Nucleus accumbens (tissue), 56 donors: ENCODE data around the gene TNPO3.
A peak's percentile ranks its signal among the peaks of the same experiment; 100 is the strongest.
"Not testable (repeated sequence)": the region's sequence is repeated elsewhere in the genome, so short reads cannot be mapped to it uniquely, and the experiment has no call there.

Experiments
- DNase-seq, 56 donors: peaks; one replicate each; lab custom pipeline; 2025; lab: John Stamatoyannopoulos, UW

The TNPO3 gene

DNA sequence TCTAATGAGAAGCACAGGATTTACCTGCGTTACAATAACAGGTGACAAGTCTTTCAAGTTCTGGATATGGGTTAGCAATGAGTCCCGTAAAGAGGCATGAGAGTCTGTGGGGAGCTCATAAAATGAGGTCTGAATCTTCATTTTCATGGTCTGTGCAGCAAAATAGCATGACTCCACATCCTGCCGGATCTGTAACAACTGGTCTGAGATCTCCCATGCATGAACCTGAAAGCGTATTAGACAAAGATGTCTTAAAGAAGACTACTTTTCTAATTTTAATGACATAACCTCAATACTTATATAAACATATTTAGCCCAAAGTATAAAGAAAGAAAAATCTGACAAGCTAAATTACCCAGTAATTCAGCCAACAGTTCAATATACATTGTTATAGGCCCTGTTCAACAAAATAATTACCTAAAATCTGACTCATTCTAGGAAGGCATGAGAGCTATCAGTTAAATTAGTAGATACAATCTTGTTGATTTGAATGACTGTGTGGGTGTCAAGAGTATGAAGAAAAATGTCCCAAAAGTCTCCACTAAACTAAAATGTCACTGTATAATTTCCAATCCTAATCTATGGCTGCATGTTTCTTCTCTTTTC lies 36.9 kb downstream of the TNPO3 start:
- DNase-seq = no peak

GRCh38 chr7:129017264-129017663 lies 37.6 kb downstream of the TNPO3 start:
- no peak for DNase-seq

- no peak for DNase-seq
Observed at GRCh38 chr7:129014501-129015101, 40.3 kb downstream of the TNPO3 start.

- DNase-seq = no peak
Observed at GRCh38 chr7:129013048-129013724, 41.7 kb downstream of the TNPO3 start.

- DNase-seq = no peak
Observed at GRCh38 chr7:129012641-129013040, 42.3 kb downstream of the TNPO3 start.

GRCh38 chr7:129010075-129010474 lies 44.8 kb downstream of the TNPO3 start:
- DNase-seq = no peak

DNA sequence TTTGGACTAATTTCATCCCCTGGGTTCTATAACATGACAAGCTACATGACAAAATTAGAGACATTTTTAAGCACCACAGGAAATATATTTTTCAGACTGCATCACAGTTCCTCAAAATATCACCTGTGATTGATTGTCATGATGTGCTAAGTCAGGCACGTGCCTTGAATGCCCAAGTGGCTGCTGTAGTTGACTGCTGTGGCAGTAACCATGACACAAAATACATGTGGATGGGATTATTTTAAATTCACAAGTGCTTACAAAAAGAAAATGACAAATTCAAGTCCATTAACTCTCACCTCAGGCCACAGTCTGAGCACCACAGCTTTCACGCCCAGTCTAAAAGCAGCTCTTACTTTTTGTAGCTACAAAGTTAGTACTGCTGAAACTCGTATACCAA lies 45.5 kb downstream of the TNPO3 start:
- no peak for DNase-seq

DNA sequence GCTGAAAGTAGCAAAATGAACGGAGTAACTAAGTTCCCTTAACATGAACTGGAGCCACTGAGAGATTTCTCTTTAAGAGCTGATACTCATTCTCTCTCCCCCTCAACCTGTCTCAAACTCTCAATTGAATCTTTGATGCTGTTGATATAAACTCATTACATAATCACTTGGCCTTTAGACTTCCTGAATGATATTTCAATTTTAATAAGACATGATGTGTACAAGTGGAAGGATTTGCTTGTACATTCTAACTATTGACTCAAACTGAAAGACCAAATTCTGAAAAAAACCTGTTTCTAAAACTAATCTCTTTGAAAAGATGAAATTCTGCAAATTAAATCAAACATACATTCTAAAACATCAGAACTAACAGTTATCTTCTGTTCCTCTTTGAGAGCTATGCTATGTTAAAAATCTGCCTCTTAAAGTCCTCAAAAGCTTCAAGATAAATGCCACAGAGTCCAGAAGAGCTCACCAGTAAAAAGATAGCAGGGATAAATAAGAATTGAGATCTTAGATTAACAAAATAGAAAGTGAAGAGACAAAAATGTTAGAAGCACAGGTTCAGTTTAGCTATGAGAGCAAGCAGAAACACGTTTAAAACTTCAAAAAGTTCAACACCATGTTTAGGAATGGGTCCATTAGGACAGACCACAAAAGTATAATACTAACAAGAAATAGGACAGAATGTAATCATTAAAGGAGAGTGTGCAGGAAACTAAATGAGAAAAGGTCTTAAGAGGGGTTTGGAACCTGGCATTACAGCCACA lies 46.1 kb downstream of the TNPO3 start:
- no peak for DNase-seq

GRCh38 chr7:129007572-129007971 lies 47.3 kb downstream of the TNPO3 start:
- no peak for DNase-seq

DNA sequence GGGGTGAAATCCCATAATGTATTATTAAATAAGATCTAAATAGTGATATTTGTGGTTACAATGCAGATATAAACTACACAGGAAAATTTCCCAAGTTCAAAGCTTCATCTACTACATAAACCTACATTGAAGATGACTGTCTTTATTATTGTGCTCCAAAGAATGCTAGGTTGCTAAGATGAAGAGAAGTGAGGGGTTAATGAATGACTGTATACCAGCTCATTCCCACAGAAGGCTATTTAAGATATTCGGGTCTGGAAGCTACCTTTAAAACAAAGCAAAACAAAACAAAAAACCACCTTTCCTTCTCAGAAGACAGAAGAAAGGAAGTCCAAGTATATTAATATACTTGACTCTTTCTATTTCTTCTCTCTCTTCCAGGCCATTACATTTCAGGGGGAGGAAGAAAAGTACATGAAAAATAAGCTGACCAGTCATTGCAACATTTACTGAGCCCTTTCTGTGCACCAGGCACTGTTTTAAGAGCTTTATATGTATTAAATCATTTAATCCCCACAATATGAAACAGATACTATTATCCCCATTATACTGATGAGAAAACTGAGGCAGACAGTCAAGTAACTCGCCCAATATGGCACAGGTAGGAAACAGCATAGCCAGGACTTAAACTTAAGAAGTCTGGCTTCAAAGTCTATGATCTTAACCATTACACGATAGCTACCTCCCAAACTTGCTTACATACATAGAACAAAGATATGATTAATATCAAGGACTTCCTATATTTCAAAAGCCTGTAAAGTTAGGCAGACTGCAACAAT lies 48.1 kb downstream of the TNPO3 start:
- DNase-seq = no peak

DNA sequence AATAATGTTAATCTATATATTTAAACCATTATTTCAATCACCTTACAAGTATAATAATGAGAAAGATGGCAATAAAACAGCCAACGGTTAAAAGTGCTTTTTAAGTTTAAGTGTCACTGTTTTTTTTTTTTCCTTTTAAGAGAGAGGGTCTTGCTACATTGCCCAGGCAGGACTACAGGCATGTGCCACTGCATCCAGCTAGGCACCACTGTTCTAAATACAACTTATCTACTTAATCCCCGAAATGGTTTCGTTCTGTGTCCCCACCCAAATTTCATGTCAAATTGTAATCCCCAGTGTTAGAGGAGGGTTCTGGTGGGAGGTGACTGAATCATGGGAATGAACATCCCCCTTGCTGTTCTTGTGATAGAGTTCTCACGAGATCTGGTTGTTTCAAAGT lies 49.7 kb downstream of the TNPO3 start:
- no peak for DNase-seq

DNA sequence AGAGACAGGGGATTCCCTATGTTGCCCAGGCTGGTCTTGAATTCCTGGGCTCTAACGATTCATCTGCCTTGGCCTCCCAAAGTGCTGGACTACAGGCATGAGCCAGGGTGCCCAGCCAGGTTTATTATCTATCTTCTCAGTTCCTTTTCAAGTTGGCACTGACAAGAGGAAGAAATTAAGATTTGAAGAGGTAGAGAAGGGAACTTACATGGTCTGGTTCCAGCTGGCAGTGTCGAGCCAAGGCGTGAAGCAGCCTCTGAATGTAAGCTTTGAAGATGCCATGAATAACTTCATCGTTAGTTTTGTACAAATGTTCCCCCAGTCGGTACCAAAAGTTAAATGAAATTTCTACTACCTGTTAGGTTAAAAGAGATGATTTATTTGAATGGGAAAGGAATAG lies 57.7 kb downstream of the TNPO3 start:
- DNase-seq = no peak

- DNase-seq = not testable (repeated sequence)
Observed at GRCh38 chr7:128994560-128994959, 60.4 kb downstream of the TNPO3 start.

DNA sequence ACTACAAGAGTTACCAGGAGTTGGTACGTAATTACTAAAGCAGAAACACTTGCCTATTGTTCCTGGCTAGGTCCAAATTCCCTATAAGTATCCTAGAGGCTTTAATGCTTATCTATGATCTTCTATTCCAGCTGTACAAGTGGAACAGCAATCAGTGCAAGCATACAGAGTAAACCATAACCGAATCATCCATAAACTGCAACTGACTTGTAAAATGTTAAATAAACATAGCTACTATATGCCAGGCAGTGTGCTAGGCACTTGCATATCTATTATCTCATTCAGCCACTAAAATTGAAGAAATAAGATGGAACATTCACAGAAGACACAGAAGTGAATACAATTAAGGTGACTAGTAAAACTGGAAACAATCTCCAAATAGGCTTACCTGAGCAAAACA lies 61.5 kb downstream of the TNPO3 start:
- DNase-seq = no peak

DNA sequence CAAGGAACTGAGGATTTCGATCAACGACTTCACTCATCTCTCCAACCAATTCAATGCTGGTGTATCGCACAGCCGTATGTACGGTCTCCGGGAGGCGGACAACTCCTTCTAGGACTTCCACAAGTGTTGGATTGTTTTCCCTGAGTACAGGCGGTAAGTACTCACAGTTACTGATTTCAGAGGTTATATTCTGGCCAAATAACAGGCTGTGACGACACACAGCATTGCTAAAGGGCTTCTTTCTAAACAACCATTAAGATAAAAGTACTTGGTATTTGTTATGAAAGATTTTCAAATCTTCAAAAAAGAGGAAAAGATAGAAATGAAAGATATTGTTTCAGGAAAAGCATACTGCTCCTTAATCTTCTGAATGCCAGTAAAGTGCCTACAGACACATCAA lies 65.0 kb downstream of the TNPO3 start:
- DNase-seq = no peak

GRCh38 chr7:128988372-128988771 lies 66.5 kb downstream of the TNPO3 start:
- no peak for DNase-seq

- peak in 7 of 56 donors; percentile 1 to 22 (median 3) for DNase-seq
Observed at GRCh38 chr7:128986609-128987008, 68.3 kb downstream of the TNPO3 start.

DNA sequence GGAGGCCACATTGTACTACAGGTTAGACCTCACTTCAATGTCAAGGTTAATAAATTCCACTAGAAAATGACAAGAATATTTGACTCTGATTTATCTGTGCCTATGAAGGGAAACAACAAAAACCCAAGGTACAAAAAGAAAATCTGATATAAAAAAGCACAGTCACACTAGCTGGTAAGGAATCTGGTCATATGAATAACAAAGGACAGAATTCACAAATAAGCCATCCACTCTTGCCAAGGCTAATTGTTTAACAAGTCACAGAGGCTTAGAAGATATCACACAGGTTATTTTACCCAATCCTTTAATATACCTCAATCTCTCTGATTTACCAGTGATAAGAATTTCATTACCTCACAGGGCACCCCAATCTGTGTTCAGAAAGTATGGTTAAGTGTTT lies 69.3 kb downstream of the TNPO3 start:
- no peak for DNase-seq

DNA sequence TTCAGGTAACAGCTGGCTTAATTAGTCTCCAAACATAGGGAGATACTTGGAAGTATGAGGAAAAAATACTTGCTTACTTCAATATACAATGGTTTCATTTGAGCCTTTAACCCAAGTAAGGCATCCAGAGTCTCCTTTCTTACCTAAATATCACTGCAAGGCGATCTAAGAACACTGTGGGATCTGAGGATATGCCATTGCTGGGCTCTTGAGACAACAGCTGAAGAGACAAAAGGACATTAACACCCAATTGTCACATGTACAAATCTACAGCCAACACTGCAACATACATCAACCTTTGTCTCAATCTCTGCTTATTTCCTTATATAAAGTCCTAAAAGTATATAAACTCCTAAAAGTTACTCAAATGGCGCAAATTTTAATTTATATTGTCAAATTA lies 72.8 kb downstream of the TNPO3 start:
- no peak for DNase-seq

- no peak for DNase-seq
Observed at GRCh38 chr7:128974241-128974934, 80.5 kb downstream of the TNPO3 start.
